HG03520 (cell line): ENCODE data around the gene ADCY2.

Source experiments
- ATAC-seq: cut with Tn5 transposase; IDR thresholded peaks from one replicate; pipeline ENCODE4 v1.9.1; 2021; ENCODE audit warnings: mild to moderate bottlenecking, moderate library complexity; ENCODE audit not compliant: unreplicated experiment

The ADCY2 gene

DNA sequence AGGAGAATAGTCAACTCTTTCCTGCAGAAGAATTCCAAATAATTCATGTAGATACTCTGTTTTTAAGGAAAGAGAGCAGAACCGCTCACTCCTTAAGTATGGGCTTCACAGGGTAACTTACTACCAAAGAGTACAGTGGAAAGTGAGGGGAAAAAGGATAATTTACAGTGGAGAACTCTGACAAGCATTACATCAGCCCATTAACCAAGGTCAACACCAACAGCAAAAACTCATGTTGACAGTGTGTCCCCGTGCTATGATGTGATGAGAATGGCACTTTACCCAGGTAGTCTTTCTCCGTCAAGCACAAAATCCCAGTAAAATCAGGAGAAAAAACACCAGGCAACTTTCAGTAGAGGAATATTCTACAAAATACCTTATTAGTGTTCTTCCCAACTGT, 104.3 kb downstream of the ADCY2 start:
- ATAC-seq = no peak

DNA sequence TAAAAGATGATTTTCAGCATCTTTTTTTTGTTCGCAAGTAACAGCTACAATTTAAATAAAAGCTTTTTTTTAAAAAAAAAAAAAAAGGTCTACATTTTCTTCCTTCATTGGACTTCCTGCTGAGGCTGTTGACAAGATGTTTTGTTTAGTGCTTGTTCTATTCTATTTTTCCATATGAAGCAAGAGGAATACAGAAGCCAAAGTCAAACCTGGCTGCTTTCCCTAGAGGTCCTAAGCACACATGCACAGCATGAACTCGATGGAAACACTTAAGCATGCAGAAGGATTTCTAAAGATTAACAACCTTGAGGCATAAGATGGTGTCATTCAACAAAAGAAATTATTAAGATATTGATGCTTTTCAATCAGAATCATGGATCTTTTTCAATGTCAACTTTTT, 105.1 kb downstream of the ADCY2 start:
- ATAC-seq = no peak

DNA sequence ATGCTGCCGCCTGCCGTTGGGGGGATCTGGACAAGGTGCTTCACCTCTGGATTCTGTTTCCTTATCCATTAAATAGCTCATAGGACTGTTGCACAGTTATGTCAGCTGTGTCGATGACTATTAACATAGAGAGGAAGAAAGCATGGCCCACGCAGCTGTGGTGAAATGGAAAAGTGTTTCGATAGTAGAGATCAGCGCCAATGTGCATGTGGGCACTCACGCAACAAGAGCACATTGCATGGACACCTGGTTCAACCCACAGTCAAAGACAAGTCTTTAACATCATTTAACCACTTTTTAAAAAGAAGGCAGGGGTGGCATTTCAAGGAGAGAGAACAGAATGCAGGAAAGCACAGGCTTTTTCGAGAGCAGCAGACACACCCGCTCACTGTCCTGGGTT, 107.6 kb downstream of the ADCY2 start:
- no peak for ATAC-seq

DNA sequence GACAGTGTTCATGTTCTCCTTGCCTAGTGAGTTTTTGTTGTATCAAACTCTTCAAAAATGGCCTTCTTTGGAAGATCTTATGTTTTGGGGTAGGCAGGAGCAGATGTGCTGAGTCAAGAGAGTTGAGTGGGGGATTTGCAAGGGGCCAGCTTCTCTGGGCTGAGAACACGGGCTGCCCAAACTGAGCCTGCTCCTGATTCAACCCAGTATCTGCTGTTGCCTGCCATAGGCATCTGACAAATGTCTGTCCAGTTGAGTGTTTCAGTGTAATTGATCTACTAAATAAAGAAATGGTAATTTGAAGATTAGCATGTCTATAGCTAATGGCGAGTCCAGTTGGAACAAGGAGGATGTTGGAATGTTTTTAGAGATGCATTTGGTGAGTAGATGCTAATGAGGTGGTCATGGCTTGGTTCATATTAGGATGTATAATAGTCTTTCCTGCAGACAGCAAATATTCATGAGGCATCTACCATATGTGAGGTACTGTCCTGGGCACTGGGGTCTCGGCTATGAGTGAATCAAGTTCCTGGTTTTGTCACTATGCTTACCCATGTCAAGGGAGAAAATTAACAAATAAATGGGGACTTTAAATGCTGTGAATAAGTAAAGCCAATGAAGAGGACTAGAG, 119.5 kb downstream of the ADCY2 start:
- no peak for ATAC-seq

GRCh38 chr5:7516253-7516652, 120.3 kb downstream of the ADCY2 start:
- ATAC-seq = no peak

- ATAC-seq = no peak
Measured at GRCh38 chr5:7517006-7517405, 121.1 kb downstream of the ADCY2 start.

GRCh38 chr5:7518947-7519560, 123.1 kb downstream of the ADCY2 start:
- no peak for ATAC-seq

DNA sequence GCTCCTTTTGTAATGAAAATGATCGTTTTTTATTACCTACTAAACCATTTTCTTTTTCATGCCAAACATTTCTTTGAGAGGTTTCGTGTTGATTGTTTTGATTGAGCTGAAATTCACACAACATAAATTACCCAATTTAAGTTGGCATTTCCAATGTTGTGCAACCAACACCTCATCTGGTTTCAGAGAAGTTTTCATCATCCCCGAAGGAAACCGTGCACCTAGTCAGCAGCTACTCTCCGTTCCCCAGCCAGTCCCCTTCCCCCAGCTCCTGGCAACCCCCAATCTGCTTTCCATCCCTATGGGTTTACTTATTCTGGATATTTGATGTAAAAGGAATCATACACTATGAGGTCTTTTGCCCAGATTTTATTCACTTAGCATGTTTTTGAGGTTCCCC, 123.6 kb downstream of the ADCY2 start:
- ATAC-seq = no peak

DNA sequence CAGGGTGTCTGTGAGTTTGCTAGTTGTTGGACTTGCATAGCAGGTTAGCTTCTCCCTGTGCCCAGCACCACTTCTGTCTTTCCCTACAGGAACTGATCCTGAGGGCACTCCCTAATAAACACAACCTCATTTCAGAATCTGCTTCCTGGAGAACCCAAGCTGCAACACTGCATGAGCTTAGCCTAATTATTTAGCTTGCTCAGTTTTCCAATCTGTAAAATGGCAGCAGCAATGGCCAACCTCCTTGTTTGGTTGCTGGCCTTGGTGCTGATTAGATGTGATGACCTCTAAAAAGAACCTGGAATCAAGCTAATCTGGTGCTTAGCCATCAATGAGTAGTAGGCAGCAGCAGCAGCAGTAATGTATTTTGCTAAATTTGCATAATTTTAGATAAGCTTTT, 133.9 kb downstream of the ADCY2 start:
- no peak for ATAC-seq

GRCh38 chr5:7533941-7534340, 138.0 kb downstream of the ADCY2 start:
- no peak for ATAC-seq

- no peak for ATAC-seq
Measured at GRCh38 chr5:7534505-7534904, 138.6 kb downstream of the ADCY2 start.

- no peak for ATAC-seq
Measured at GRCh38 chr5:7537573-7537972, 141.6 kb downstream of the ADCY2 start.

GRCh38 chr5:7539571-7539970, 143.6 kb downstream of the ADCY2 start:
- no peak for ATAC-seq

DNA sequence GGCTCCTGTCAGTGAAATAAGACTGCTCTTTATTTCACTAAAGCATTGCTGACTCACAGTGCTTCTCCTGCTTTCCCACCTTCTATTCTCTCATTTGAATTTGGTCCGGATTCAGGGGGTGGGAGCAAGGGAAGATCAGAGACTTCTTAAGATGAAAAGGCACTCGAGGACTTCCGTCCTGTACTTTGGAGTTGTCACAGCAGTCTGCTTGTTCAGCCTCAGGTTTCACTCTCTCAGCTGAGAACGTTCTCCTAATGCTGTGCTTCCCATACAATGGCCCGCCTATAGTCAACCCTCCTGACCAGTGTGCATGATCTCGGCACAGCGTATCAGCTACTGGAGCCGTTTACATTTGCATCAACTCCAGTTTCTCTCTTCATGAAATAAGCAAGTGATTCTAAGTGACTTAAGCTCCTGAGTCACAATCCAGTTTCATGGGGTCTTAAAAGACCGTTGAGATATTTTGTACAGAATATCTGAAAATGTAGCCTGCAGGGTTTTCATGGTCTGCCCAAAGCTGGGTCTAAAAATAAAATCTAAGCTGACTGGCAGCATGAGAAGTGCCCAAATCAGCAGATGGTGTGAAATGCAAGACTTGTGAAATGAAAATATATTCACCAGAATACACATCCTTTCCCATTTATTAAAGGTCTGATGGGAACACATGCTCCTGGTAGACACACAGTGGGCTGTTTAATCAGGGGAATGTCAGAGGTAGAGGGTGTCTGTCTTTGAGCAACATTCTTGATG, 145.0 kb downstream of the ADCY2 start:
- ATAC-seq = no peak

GRCh38 chr5:7541898-7542297, 146.0 kb downstream of the ADCY2 start:
- no peak for ATAC-seq

DNA sequence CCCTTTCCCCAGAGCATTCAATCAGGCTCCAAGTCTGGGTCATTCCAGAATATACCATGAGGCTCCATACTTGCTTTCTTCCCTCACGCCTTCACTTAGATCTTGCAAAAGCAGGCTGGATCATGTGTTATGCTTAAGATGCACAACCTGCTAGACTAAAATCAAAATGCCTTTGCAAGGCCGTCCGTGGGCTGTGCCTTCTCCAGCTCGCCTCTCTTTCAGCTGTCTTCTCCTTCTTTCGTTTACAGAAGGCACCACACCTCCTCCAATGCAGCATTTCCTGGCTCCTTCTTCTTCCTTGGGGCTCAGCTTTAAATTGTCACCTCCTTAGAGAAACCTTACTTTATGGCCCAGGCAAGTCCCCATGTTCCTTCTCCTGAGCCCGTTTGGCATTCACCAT, 150.6 kb downstream of the ADCY2 start:
- ATAC-seq = no peak

DNA sequence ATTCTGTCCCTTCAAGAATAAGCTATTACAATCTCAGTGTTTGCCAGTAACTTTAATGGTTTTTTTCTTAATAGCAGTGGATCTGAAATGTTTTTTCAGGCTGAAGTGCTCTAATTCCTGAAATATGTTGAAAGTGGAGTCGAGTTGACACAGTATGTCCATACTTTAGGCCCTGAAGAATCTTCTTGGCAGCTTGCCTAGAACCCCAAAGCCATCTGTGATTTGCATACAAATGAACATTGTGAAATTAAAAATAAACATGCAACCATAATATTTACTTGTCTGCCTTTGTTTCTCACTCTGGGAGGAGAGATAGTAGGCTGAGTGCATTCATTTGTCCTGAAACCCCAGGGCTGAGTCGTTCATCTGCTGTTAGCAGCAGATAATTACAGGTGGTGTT, 152.7 kb downstream of the ADCY2 start:
- ATAC-seq = no peak

GRCh38 chr5:7565559-7565958, 169.6 kb downstream of the ADCY2 start:
- no peak for ATAC-seq

DNA sequence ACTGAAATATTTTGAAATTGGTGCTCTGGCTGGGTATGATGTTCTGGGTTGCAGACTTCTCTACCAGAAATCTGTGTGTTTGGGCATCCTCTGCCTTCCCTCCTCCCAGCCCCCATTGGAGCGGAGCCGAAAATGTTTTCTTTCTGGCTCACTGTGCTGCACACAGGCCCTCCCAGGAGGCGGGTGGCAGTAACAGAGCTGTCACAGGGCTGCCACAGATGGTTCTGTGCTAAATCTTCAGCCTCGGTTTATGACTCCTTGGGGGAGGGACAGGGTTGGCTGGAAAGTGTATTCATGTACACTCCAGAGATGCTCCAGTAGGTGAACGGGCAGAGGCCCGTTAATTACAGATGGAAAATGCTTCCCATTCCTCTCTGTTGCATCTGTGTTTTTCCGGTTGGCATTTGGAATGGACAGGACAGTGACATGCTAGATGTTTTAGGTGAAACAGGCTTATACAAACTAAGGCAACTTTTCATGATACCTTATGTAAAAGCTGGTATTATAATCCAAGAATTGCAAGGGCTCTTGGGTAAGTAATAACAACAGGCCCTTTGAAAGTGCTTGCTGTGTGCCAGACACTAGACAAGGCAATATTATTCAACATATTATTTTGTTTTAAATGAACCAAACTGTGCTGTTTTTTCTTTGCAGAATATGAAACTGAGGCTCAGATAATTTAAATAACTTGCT, 180.2 kb downstream of the ADCY2 start:
- ATAC-seq = no peak

DNA sequence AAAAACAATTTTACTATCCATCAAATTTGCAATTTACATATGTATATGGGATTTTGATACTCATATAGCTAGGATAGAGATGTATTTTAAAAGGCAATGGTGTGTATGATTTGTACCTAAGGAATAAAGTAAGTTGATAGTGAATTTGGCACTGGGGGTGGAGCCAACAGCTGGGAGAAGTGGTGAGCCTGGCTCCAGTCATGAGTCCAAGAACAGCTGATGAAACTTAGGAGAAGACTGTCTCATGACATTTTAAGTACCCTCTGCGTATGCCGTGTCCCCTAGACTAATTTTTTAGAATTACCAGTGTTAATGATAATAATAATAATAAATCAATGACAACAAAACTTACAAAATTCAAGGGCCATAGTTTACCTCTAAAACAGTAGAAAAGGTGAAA, 181.4 kb downstream of the ADCY2 start:
- ATAC-seq = no peak

- no peak for ATAC-seq
Measured at GRCh38 chr5:7578071-7578470, 182.1 kb downstream of the ADCY2 start.

DNA sequence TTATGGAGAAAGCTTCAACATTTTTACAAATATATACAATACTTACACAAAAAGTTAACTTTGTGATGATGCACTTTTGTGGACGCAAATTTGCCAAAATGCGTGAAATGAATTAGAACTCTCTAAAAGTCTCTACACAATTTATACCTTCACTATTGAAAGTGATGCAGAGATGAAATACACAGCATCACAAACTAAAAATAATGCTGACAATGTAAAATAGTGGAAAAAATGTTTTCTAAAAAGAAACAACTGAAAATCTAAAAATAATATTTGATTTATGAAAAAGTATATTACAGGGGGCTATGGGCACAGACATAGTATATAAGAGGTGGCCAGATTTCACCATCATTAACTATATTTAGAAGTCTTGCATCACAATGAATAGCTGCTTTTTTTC, 188.8 kb downstream of the ADCY2 start:
- no peak for ATAC-seq
